H1 (cell line): Measurements from ENCODE around the gene RBP4. TPM values are rescaled to one million over a fixed set of nuclear protein-coding genes. Genes with fewer than 3 reads are reported as not detected.

Source experiments
- CTCF ChIA-PET: fragments of 300-600 bp; sonication (Branson Sonifier 250); formaldehyde crosslinking; loops from one replicate; lab custom pipeline; 2021; ENCODE audit not compliant: partially characterized antibody; lab: Charles Lee
- POLR2A ChIA-PET: fragments of 300-600 bp; sonication (Branson Sonifier 250); formaldehyde crosslinking; loops from one replicate; lab custom pipeline; 2021; ENCODE audit warnings: inconsistent platforms; ENCODE audit not compliant: partially characterized antibody; lab: Charles Lee
- DNase-seq, 2 experiments: peaks; one replicate each; pipeline versions ENCODE4 v3.0.0 to v3.0.0-alpha.2; 2010 to 2022; ENCODE audit warnings: low spot score in 2 of 2, low read depth in 1 of 2, mixed read lengths in 1 of 2
- FAIRE-seq: peaks from 2 replicates; lab custom pipeline; 2011; peaks lifted over from hg19 to GRCh38; lab: Jason Lieb, UNC
- H2AFZ ChIP-seq: 2 replicates; pipeline ENCODE4 v1.8.1; 2012; ENCODE audit warnings: low read length, inconsistent platforms
- H2AK5ac ChIP-seq: 2 replicates; pipeline ENCODE4 v1.6.1; 2013; ENCODE audit warnings: low read depth, low read length
- H2BK120ac ChIP-seq: replicated peaks from 2 replicates; pipeline ENCODE3; 2013; ENCODE audit warnings: low read depth, low read length, inconsistent platforms
- H2BK12ac ChIP-seq: 2 replicates; pipeline ENCODE4 v1.6.1; 2013; ENCODE audit warnings: low read depth, low read length
- H2BK15ac ChIP-seq: 2 replicates; pipeline ENCODE4 v1.6.1; 2013; ENCODE audit warnings: low read length
- H2BK20ac ChIP-seq: 2 replicates; pipeline ENCODE4 v1.6.1; 2013; ENCODE audit warnings: low read length
- H2BK5ac ChIP-seq: 2 replicates; pipeline ENCODE4 v1.6.1; 2013; ENCODE audit warnings: low read depth, low read length
- H3K14ac ChIP-seq: 2 replicates; pipeline ENCODE4 v1.6.1; 2013; ENCODE audit warnings: inconsistent platforms; ENCODE audit not compliant: insufficient read length
- H3K18ac ChIP-seq: 2 replicates; pipeline ENCODE4 v1.6.1; 2013; ENCODE audit warnings: low read length; ENCODE audit errors: extremely low read depth
- H3K23ac ChIP-seq: 2 replicates; pipeline ENCODE4 v1.6.1; 2013; ENCODE audit warnings: inconsistent platforms; ENCODE audit not compliant: insufficient read length
- H3K23me2 ChIP-seq: 2 replicates; pipeline ENCODE4 v1.6.1; 2013; ENCODE audit warnings: low read depth, low read length
- H3K27ac ChIP-seq: 2 replicates; pipeline ENCODE4 v1.6.1; 2011; ENCODE audit warnings: low read depth, low read length, inconsistent platforms
- H3K27me3 ChIP-seq, 4 experiments: replicated peaks in 1 of 4; 1 replicate in 1 of 4; 2 replicates in 3 of 4; pipeline versions ENCODE4 v1.6.1 to v1.8.1; 2011 to 2013; ENCODE audit warnings: low read length in 3 of 4, mild to moderate bottlenecking in 3 of 4, inconsistent platforms in 2 of 4, mixed read lengths in 2 of 4, moderate library complexity in 1 of 4; ENCODE audit not compliant: control insufficient read depth in 3 of 4, insufficient read depth in 3 of 4; ENCODE audit errors: extremely low read depth in 1 of 4
- H3K36me3 ChIP-seq, 4 experiments: 2 replicates each; pipeline versions ENCODE4 v1.6.1 to v1.8.1; 2011 to 2013; ENCODE audit warnings: mild to moderate bottlenecking in 4 of 4, low read length in 3 of 4, moderate library complexity in 2 of 4, control low read depth in 1 of 4, inconsistent platforms in 1 of 4; ENCODE audit not compliant: insufficient read depth in 4 of 4, control insufficient read depth in 2 of 4
- H3K4ac ChIP-seq: replicated peaks from 2 replicates; pipeline ENCODE3; 2013; ENCODE audit warnings: low read length, low read depth, mixed read lengths, inconsistent platforms; ENCODE audit not compliant: insufficient read length
- H3K4me1 ChIP-seq, 4 experiments: replicated peaks in 1 of 4; 1 replicate in 1 of 4; 2 replicates in 3 of 4; pipeline versions ENCODE4 v1.6.1 to v1.8.1; 2011 to 2013; ENCODE audit warnings: low read length in 3 of 4, inconsistent platforms in 2 of 4, mixed read lengths in 1 of 4; ENCODE audit not compliant: insufficient read depth in 4 of 4, control insufficient read depth in 3 of 4
- H3K4me2 ChIP-seq, 2 experiments: 2 replicates each; pipeline versions ENCODE4 v1.6.1 to v1.8.1; 2011 to 2013; ENCODE audit warnings: low read depth in 2 of 2, low read length in 2 of 2, control low read depth in 1 of 2, inconsistent platforms in 1 of 2, mild to moderate bottlenecking in 1 of 2; ENCODE audit not compliant: insufficient read depth in 1 of 2
- H3K4me3 ChIP-seq, 4 experiments: fragments of 200-600, 300-600 bp in 1 of 4; sonication (generic), shearing (Covaris generic), sonication (Bioruptor Twin) in 1 of 4; 2 replicates each; pipeline versions ENCODE4 v1.5.1 to v1.8.1; 2011 to 2016; ENCODE audit warnings: low read length in 4 of 4, low read depth in 3 of 4, control low read depth in 2 of 4, inconsistent platforms in 2 of 4, mild to moderate bottlenecking in 2 of 4, mixed read lengths in 1 of 4, moderate library complexity in 1 of 4; ENCODE audit not compliant: insufficient read depth in 2 of 4; ENCODE audit errors: extremely low read depth in 1 of 4
- H3K56ac ChIP-seq: replicated peaks from 2 replicates; pipeline ENCODE3; 2013; ENCODE audit warnings: low read depth, mild to moderate bottlenecking, mixed read lengths, low read length, inconsistent platforms; ENCODE audit not compliant: insufficient read length
- H3K79me1 ChIP-seq: 2 replicates; pipeline ENCODE4 v1.6.1; 2013; ENCODE audit warnings: low read depth, low read length, control low read depth
- H3K79me2 ChIP-seq, 2 experiments: 2 replicates each; pipeline versions ENCODE4 v1.6.1 to v1.8.1; 2012 to 2013; ENCODE audit warnings: low read length in 2 of 2, mild to moderate bottlenecking in 2 of 2, inconsistent platforms in 1 of 2; ENCODE audit not compliant: insufficient read depth in 2 of 2, control insufficient read depth in 1 of 2
- H3K9ac ChIP-seq, 4 experiments: replicated peaks in 1 of 4; 1 replicate in 1 of 4; 2 replicates in 3 of 4; pipeline versions ENCODE4 v1.6.1 to v1.8.1; 2011 to 2013; ENCODE audit warnings: low read depth in 3 of 4, low read length in 3 of 4, control low read depth in 2 of 4, mild to moderate bottlenecking in 2 of 4, moderate library complexity in 2 of 4, inconsistent platforms in 1 of 4; ENCODE audit errors: extremely low read depth in 1 of 4
- H3K9me3 ChIP-seq, 2 experiments: 2 replicates each; pipeline versions ENCODE4 v1.6.1 to v1.8.1; 2012 to 2013; ENCODE audit warnings: mild to moderate bottlenecking in 2 of 2, moderate library complexity in 2 of 2, control low read depth in 1 of 2, inconsistent platforms in 1 of 2, low read depth in 1 of 2, low read length in 1 of 2, mixed read lengths in 1 of 2; ENCODE audit not compliant: insufficient read depth in 2 of 2
- H4K20me1 ChIP-seq, 2 experiments: replicated peaks in 1 of 2; 2 replicates each; pipeline versions ENCODE3 to v1.8.1; 2011 to 2013; ENCODE audit warnings: inconsistent platforms in 2 of 2, low read length in 2 of 2, mild to moderate bottlenecking in 1 of 2; ENCODE audit not compliant: insufficient read depth in 2 of 2, control insufficient read depth in 1 of 2
- H4K5ac ChIP-seq: 2 replicates; pipeline ENCODE4 v1.6.1; 2013; ENCODE audit warnings: low read length, low read depth, mixed read lengths, inconsistent platforms; ENCODE audit not compliant: insufficient read length
- H4K8ac ChIP-seq: 2 replicates; pipeline ENCODE4 v1.8.0; 2013; ENCODE audit warnings: mild to moderate bottlenecking, moderate library complexity, low read length, inconsistent platforms; ENCODE audit not compliant: insufficient read depth; ENCODE audit errors: extremely low read depth
- H4K91ac ChIP-seq: replicated peaks from 2 replicates; pipeline ENCODE3; 2013; ENCODE audit warnings: low read length, mixed read lengths, inconsistent platforms; ENCODE audit not compliant: insufficient read length
- ATF2 ChIP-seq: IDR thresholded peaks from 2 replicates; pipeline ENCODE4 v1.6.1; 2012; ENCODE audit warnings: low read length, inconsistent platforms
- CBX5 ChIP-seq: fragments of 300-800, 300-1000 bp; sonication (generic); IDR thresholded peaks from 2 replicates; pipeline ENCODE4 v1.7.1; 2016; ENCODE audit warnings: antibody characterized with exemption, low read length, low read depth
- CEBPB ChIP-seq: IDR thresholded peaks from 2 replicates; pipeline ENCODE4 v1.6.1; 2012; ENCODE audit warnings: low read depth, low read length
- CHD2 ChIP-seq: IDR thresholded peaks from 2 replicates; pipeline ENCODE4 v1.6.1; 2012; ENCODE audit warnings: low read length, improper control_type of control experiment
- KDM1A ChIP-seq: fragments of 200-600, 300-600 bp; sonication (generic); IDR thresholded peaks from 2 replicates; pipeline ENCODE4 v1.7.1; 2016; ENCODE audit warnings: mild to moderate bottlenecking, low read length, borderline replicate concordance
- MAX ChIP-seq: IDR thresholded peaks from 2 replicates; pipeline ENCODE4 v1.6.1; 2012; ENCODE audit warnings: inconsistent platforms
- PHF8 ChIP-seq: fragments of 200-600 bp; sonication (generic); conservative IDR thresholded peaks from 2 replicates; pipeline ENCODE4 v1.7.1; 2012; ENCODE audit warnings: low read depth, mild to moderate bottlenecking, inconsistent platforms, low read length, moderate library complexity
- POU5F1 ChIP-seq: IDR thresholded peaks from 2 replicates; pipeline ENCODE4 v1.6.1; 2011; ENCODE audit warnings: low read depth, mild to moderate bottlenecking, low read length, moderate library complexity
- TCF12 ChIP-seq: IDR thresholded peaks from 2 replicates; pipeline ENCODE4 v1.6.1; 2011; ENCODE audit warnings: low read depth, mild to moderate bottlenecking, low read length
- WGBS, 2 experiments: shearing (Covaris generic) in 1 of 2; methylation state at CpG; one replicate each; pipeline versions ENCODE4 v1.1.6 to v1.1.7; 2013 to 2015; ENCODE audit warnings: low lambda C conversion rate in 2 of 2, mixed read lengths in 2 of 2, inconsistent platforms in 1 of 2, low coverage in 1 of 2, missing lambda C conversion rate in 1 of 2; ENCODE audit not compliant: insufficient replicate concordance in 2 of 2, insufficient coverage in 1 of 2, insufficient read length in 1 of 2; ENCODE audit errors: extremely low coverage in 1 of 2, missing lambda C conversion rate in 1 of 2; 5-methylcytosine and 5-hydroxymethylcytosine counted together
- polyA plus RNA-seq, 7 experiments: library from polyadenylated mRNA; depleted of rRNA in 3 of 7; stranded (reverse) in 5 of 7; unstranded in 2 of 7; fragments of >200 nt in 5 of 7; fragments of 200-250 nt in 2 of 7; gene quantifications; 1 replicate in 5 of 7; 2 replicates in 1 of 7; 4 replicates in 1 of 7; pipeline versions ENCODE4 v1.2.1 to v1.2.3, GENCODE V29; 2011 to 2013; ENCODE audit warnings: missing spikeins in 2 of 7, mixed read lengths in 2 of 7
- total RNA-seq: library from RNA; stranded (reverse); fragmentation: NEBNext Ultra II Directional; extraction: Animal tissue kit (Norgen Biotek cat#: 25700); gene quantifications from 2 replicates; pipeline ENCODE4 v1.2.1, GENCODE V29; 2021

RBP4 gene
- total and polyA plus RNA-seq, 2 of the 8 experiments (the other 6 are each of a cell fraction or from before 2014, with no cell fraction given): 0.42 to 0.97 TPM

GRCh38 chr10:93604146-93604545, 3.1 kb upstream of the RBP4 start:
- Histone ChIP-seq H3K9me3 (no peaks in the 10 kb centered on the region), H3K79me2 (no peaks in the 10 kb centered on the region), H3K23ac (no peak overlapping the region), H2BK120ac (no peak overlapping the region), H4K5ac (no peak overlapping the region), H3K27ac (no peak overlapping the region), H2BK20ac (no peak overlapping the region), H3K18ac (no peak overlapping the region), H2BK12ac (no peak overlapping the region), H4K8ac (no peak overlapping the region), H3K79me1 (no peaks in the 10 kb centered on the region), H2BK15ac (no peak overlapping the region), H3K4me2 (no peak overlapping the region), H3K4me1 (peaks cover 0 to 4% (median under 1%) of the 10 kb centered on the region in 4 experiments; a peak in 3 of 7 replicates), H3K9ac (no peak overlapping the region), H4K20me1 (no peaks in the 10 kb centered on the region), H3K14ac (no peak overlapping the region), H4K91ac (no peak overlapping the region), H3K56ac (no peak overlapping the region), H3K23me2 (peaks cover 7% of the 10 kb centered on the region; the same call in 1 of the 2 replicates), H2AFZ (no peak overlapping the region), H3K4ac (no peak overlapping the region), H2AK5ac (no peak overlapping the region), H3K27me3 (peaks cover 27 to 45% (median 35%) of the 10 kb centered on the region in 4 experiments), H2BK5ac (no peak overlapping the region), H3K36me3 (no peaks in the 10 kb centered on the region), H3K4me3 (no peak overlapping the region)
- TF ChIP-seq CBX5 (no peak), ATF2 (no peak), TCF12 (no peak), MAX (no peak), POU5F1 (no peak), CHD2 (no peak), KDM1A (no peak), CEBPB (no peak), PHF8 (no peak)
- POLR2A ChIA-PET: no interaction called here
- 91% methylated on average over 2 of the region's 2 CpGs; no CpG with 5 or more reads in 1 of the 2 experiments for WGBS, 2 experiments
- FAIRE-seq: no peak
- no peak for DNase-seq
- CTCF ChIA-PET: no interaction called here
